GM12878 (cell line): ENCODE measurements around the gene TTC4. TPM values are rescaled to one million over a fixed set of nuclear protein-coding genes. Genes with fewer than 3 reads are reported as not detected.

ENCODE experiments used
- ATAC-seq: fragments of 200-7000 bp; cut with Tn5 transposase; 3 replicates; pipeline ENCODE4 v1.9.1; 2020; ENCODE audit warnings: mild to moderate bottlenecking, moderate library complexity
- BruUV-seq: library from RNA; stranded (reverse); fragments of 400-500 nt; replicated peaks from 2 replicates; lab custom pipeline; 2021; lab: Mats Ljungman, UMichigan
- CTCF ChIA-PET: fragments of 300-600 bp; sonication (Branson Sonifier 250); formaldehyde crosslinking; extraction: SDS; loops from one replicate; lab custom pipeline; 2021; ENCODE audit warnings: inconsistent platforms; lab: Yijun Ruan, JAX
- POLR2A ChIA-PET: fragments of 350-600 bp; formaldehyde crosslinking; extraction: SDS; loops from one replicate; lab custom pipeline; 2021; ENCODE audit warnings: inconsistent platforms; lab: Charles Lee
- RAD21 ChIA-PET: fragments of 300-600 bp; sonication (Branson Sonifier 250); formaldehyde crosslinking; loops from one replicate; lab custom pipeline; 2023; ENCODE audit warnings: antibody characterized with exemption; ENCODE audit not compliant: unreplicated experiment; lab: Charles Lee
- SMC1A ChIA-PET: fragments of 300-600 bp; sonication (Branson Sonifier 250); formaldehyde crosslinking; loops from one replicate; lab custom pipeline; 2023; ENCODE audit not compliant: unreplicated experiment, uncharacterized antibody; lab: Charles Lee
- DNase-seq: peaks from one replicate; pipeline ENCODE4 v3.0.0-alpha.2; 2011; ENCODE audit warnings: low read depth, low spot score
- FAIRE-seq: peaks from 3 replicates; lab custom pipeline; 2011; peaks lifted over from hg19 to GRCh38; lab: Jason Lieb, UNC
- H2AFZ ChIP-seq: 2 replicates; pipeline ENCODE4 v1.6.0; 2011; ENCODE audit warnings: low read depth, low read length, control low read depth; ENCODE audit not compliant: control insufficient read depth
- H3K27ac ChIP-seq: 2 replicates; pipeline ENCODE4 v1.5.1; 2011; ENCODE audit warnings: control low read depth; ENCODE audit not compliant: control insufficient read depth, insufficient read depth
- H3K27me3 ChIP-seq, 2 experiments: replicated peaks in 1 of 2; 2 replicates each; pipeline versions ENCODE4 v1.6.0 to v1.6.1; 2011; ENCODE audit warnings: low read length in 1 of 2; ENCODE audit not compliant: control insufficient read depth in 2 of 2, insufficient read depth in 2 of 2
- H3K36me3 ChIP-seq, 2 experiments: 2 replicates each; pipeline ENCODE4 v1.5.1; 2011; ENCODE audit warnings: low read length in 1 of 2; ENCODE audit not compliant: control insufficient read depth in 2 of 2, insufficient read depth in 2 of 2
- H3K4me1 ChIP-seq: 2 replicates; pipeline ENCODE4 v1.6.1; 2011; ENCODE audit warnings: mild to moderate bottlenecking, low read length, moderate library complexity, mixed read lengths; ENCODE audit not compliant: control insufficient read depth, insufficient read depth
- H3K4me2 ChIP-seq: 2 replicates; pipeline ENCODE4 v1.6.0; 2011; ENCODE audit warnings: control low read depth; ENCODE audit not compliant: control insufficient read depth, insufficient read depth
- H3K4me3 ChIP-seq: fragments of 200-600 bp; sonication (generic); 2 replicates; pipeline ENCODE4 v1.5.1; 2016
- H3K79me2 ChIP-seq: 2 replicates; pipeline ENCODE4 v1.6.0; 2011; ENCODE audit warnings: low read length; ENCODE audit not compliant: control insufficient read depth, insufficient read depth
- H3K9ac ChIP-seq: 2 replicates; pipeline ENCODE4 v1.8.0; 2011; ENCODE audit warnings: low read length, control low read depth, mixed read lengths; ENCODE audit not compliant: control insufficient read depth, insufficient read depth
- H3K9me3 ChIP-seq: replicated peaks from 3 replicates; pipeline ENCODE4 v1.5.1; 2011; ENCODE audit warnings: mild to moderate bottlenecking, low read length; ENCODE audit not compliant: control insufficient read depth, insufficient read depth
- H4K20me1 ChIP-seq: 2 replicates; pipeline ENCODE4 v1.6.0; 2011; ENCODE audit not compliant: control insufficient read depth, insufficient read depth
- BRCA1 ChIP-seq: IDR thresholded peaks from 2 replicates; pipeline ENCODE4 v1.6.1; 2011; ENCODE audit warnings: low read depth, low read length, improper control_type of control experiment
- CEBPB ChIP-seq, 2 experiments: fragments of 150-350 bp in 1 of 2; IDR thresholded peaks; 2 replicates each; pipeline ENCODE4 v1.6.1; 2012 to 2014; ENCODE audit warnings: low read depth in 2 of 2, low read length in 2 of 2, borderline replicate concordance in 1 of 2, inconsistent platforms in 1 of 2
- NFIC ChIP-seq: IDR thresholded peaks from 2 replicates; pipeline ENCODE4 v1.6.1; 2012; ENCODE audit warnings: low read depth, mild to moderate bottlenecking, inconsistent platforms, low read length, moderate library complexity
- NRF1 ChIP-seq: conservative IDR thresholded peaks from 2 replicates; pipeline ENCODE4 v1.6.1; 2011; ENCODE audit warnings: mild to moderate bottlenecking, low read depth, low read length, improper control_type of control experiment
- POLR2A ChIP-seq: IDR thresholded peaks from 2 replicates; pipeline ENCODE4 v1.6.1; 2011; ENCODE audit warnings: low read depth, mild to moderate bottlenecking, low read length
- SMARCA5 ChIP-seq: fragments of 450-650 bp; IDR thresholded peaks from 2 replicates; pipeline ENCODE4 v1.6.1; 2017; ENCODE audit warnings: mild to moderate bottlenecking
- SUPT20H ChIP-seq: IDR thresholded peaks from 2 replicates; pipeline ENCODE4 v1.6.1; 2011; ENCODE audit warnings: low read depth, mild to moderate bottlenecking, low read length, moderate library complexity, borderline replicate concordance; ENCODE audit not compliant: control insufficient read depth
- TAF1 ChIP-seq: IDR thresholded peaks from 2 replicates; pipeline ENCODE4 v1.6.1; 2011; ENCODE audit warnings: mild to moderate bottlenecking, low read depth, low read length, borderline replicate concordance
- ZNF207 ChIP-seq: fragments of 450-650 bp; IDR thresholded peaks from 2 replicates; pipeline ENCODE4 v1.6.1; 2014; ENCODE audit warnings: antibody characterized with exemption, mild to moderate bottlenecking, borderline replicate concordance
- ZNF384 ChIP-seq: IDR thresholded peaks from 2 replicates; pipeline ENCODE4 v1.6.1; 2012; ENCODE audit warnings: low read depth, mild to moderate bottlenecking, low read length, improper control_type of control experiment, borderline replicate concordance
- ZNF592 ChIP-seq: fragments of 450-650 bp; IDR thresholded peaks from 2 replicates; pipeline ENCODE4 v1.6.1; 2017; ENCODE audit warnings: mild to moderate bottlenecking, moderate library complexity
- WGBS: methylation state at CpG from one replicate; pipeline ENCODE4 v1.1.6; 2016; ENCODE audit warnings: low lambda C conversion rate; ENCODE audit not compliant: insufficient replicate concordance, insufficient coverage; ENCODE audit errors: missing lambda C conversion rate; 5-methylcytosine and 5-hydroxymethylcytosine counted together
- in situ Hi-C: fragments of 300-500 bp; cut with MboI; formaldehyde crosslinking; loops from 9 replicates; pipeline ENCODE4 v1.14.3; 2018; ENCODE audit warnings: mixed read lengths
- intact Hi-C: fragments of 100-400 bp; cut with micrococcal nuclease; formaldehyde crosslinking; loops from one replicate; pipeline ENCODE4 v1.14.2; 2022; ENCODE audit not compliant: unreplicated experiment
- polyA plus RNA-seq, 11 experiments: library from polyadenylated mRNA; depleted of rRNA in 4 of 11; unstranded in 6 of 11; stranded (reverse) in 5 of 11; fragments of >200 nt; fragmentation: Nextera tagmentation in 4 of 11; fragmentation: Illumina TruSeq in 1 of 11; extraction: Ambion mirVana in 4 of 11; extraction: Trizol in 1 of 11; gene quantifications; 1 replicate in 1 of 11; 2 replicates in 10 of 11; pipeline versions ENCODE4 v1.2.1 to v1.2.3, GENCODE V29; 2011 to 2016; ENCODE audit warnings: inconsistent platforms in 2 of 11, missing spikeins in 2 of 11, low read depth in 1 of 11
- total RNA-seq, 4 experiments: library from RNA; depleted of rRNA in 3 of 4; stranded (reverse); fragments of >200 nt in 3 of 4; fragmentation: Illumina TruSeq in 1 of 4; extraction: Trizol in 1 of 4; gene quantifications; 2 replicates each; pipeline versions ENCODE4 v1.2.1 to v1.2.3, GENCODE V29; 2013 to 2021
- TF ChIP-seq, protein P1 (sequence below): IDR thresholded peaks from 2 replicates; pipeline ENCODE4 v1.6.1; 2011; ENCODE audit warnings: low read depth, mild to moderate bottlenecking, low read length, moderate library complexity, borderline replicate concordance; ENCODE audit errors: extremely low read depth

Gene TTC4
- total and polyA plus RNA-seq, 10 of the 15 experiments (the other 5 are each of a cell fraction or from before 2014, with no cell fraction given), result 23.4 to 50.5 (median 36.0) TPM

- no peak overlapping the region for H3K9ac ChIP-seq
- TF ChIP-seq POLR2A (no peak), CEBPB (IDR thresholded peaks at IDR 0.05; ENCODE audit: borderline replicate concordance in 1 of 2, low read depth in 2 of 2, low read length in 2 of 2) (no peak), BRCA1 (no peak), SUPT20H (no peak), ZNF207 (no peak), NFIC (no peak), SMARCA5 (no peak), NRF1 (no peak), ZNF384 (no peak), ZNF592 (no peak), TAF1 (no peak)
- TF ChIP-seq, protein P1, sequence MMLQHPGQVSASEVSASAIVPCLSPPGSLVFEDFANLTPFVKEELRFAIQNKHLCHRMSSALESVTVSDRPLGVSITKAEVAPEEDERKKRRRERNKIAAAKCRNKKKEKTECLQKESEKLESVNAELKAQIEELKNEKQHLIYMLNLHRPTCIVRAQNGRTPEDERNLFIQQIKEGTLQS, result no peak
- H3K27ac ChIP-seq, result no peak overlapping the region
- ChIA-PET POLR2A (no interaction called here), SMC1A (no interaction called here), CTCF (interaction anchor here (2.4 kb wide), 1 partner anchor 134 kb away, joined by 10 read pairs; the partner anchor contains the start of gene TTC22), RAD21 (interaction anchor here (1.5 kb wide), 1 partner anchor 133 kb away, joined by 3 read pairs; the partner anchor contains the start of gene TTC22)
- FAIRE-seq (no peak), ATAC-seq (no peak), DNase-seq (no peak)
- H3K4me1 ChIP-seq, result no peaks in the 10 kb centered on the region
- BruUV-seq, result no TSS peak
- no peak overlapping the region for H2AFZ ChIP-seq
- in situ Hi-C loops (loop anchor here (5.0 kb wide), 1 partner anchor 145 kb away; no protein-coding TSS in a partner anchor), intact Hi-C loops (no loop called here)
- H4K20me1 ChIP-seq, result no peaks in the 10 kb centered on the region
- H3K4me2 ChIP-seq, result no peak overlapping the region
- 2% methylated on average over 2 of the region's 2 CpGs for WGBS
- H3K9me3 ChIP-seq, result peaks cover 1% of the 10 kb centered on the region; the same call in 1 of the 3 replicates
- H3K4me3 ChIP-seq, result no peak overlapping the region
- no peaks in the 10 kb centered on the region for H3K27me3 ChIP-seq
- no peaks in the 10 kb centered on the region for H3K79me2 ChIP-seq
- no peaks in the 10 kb centered on the region for H3K36me3 ChIP-seq
These were observed 47.9 kb upstream of the TTC4 start for GRCh38 chr1:54667797-54668196.
